Caki2 (cell line): ENCODE measurements around the gene NDUFS6. TPM values are rescaled to one million over a fixed set of nuclear protein-coding genes. Genes with fewer than 3 reads are reported as not detected.
"Not testable (repeated sequence)": the region's sequence is repeated elsewhere in the genome, so short reads cannot be mapped to it uniquely, and the experiment has no call there.

Source experiments
- DNase-seq: peaks from one replicate; pipeline ENCODE4 v3.0.0-alpha.2; 2015; ENCODE audit warnings: low read depth
- in situ Hi-C: cut with HindIII; loops from 2 replicates; pipeline ENCODE4 v1.10.0; 2016; ENCODE audit warnings: low sequenced_read_pairs, low pct_unique_long_range_greater_than_20kb, mixed read lengths
- total RNA-seq: library from RNA; depleted of rRNA; stranded (reverse); fragments of >200 nt; shearing (Covaris generic); gene quantifications from 2 replicates; pipeline ENCODE4 v1.2.3, GENCODE V29; 2014; ENCODE audit warnings: low replicate concordance

NDUFS6 gene
- total RNA-seq, 1 experiment from 2014 or later, result 48.4 TPM

DNA sequence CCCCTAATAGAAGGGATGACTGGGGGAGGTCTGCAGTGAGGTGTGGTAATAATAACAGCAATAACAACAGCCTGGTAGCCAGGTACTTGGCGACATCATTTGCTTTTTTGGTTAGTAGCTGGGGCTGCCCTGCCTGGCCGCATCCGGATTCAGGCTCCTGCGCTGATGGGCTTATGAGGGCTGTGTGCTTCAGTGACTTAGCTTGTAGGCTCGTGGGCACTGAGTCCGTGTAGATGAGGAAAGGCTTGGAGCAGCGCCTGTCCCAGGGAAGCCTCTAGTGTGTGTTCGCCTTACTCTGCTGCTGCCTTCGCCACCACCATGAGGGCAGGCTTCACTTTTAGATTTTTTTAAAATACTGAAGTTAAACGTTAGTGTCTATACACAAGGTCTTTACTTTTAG lies 4.5 kb downstream of the NDUFS6 start:
- in situ Hi-C loops, result no loop called here
- no peak for DNase-seq

DNA sequence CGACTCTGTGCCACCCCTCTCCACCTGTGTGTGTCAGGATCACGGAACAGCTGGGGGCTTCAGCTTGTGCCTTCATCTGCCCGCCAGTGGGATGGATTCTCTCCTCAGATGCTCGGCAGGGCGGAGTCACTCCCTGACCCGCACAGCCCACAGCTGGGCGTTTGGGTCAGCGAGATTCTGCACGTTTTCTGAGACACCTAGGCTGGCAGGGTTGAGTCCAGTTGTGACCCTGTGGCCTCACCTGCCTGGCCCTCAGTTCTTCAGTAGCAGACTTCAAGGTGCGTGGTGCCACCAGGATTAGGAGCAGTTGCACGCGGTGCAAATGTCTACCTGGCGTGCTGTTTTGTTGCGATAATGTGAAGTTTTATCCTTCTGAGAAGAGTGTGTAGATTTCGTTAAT lies 5.0 kb downstream of the NDUFS6 start:
- DNase-seq, result no peak
- in situ Hi-C loops, result no loop called here

DNA sequence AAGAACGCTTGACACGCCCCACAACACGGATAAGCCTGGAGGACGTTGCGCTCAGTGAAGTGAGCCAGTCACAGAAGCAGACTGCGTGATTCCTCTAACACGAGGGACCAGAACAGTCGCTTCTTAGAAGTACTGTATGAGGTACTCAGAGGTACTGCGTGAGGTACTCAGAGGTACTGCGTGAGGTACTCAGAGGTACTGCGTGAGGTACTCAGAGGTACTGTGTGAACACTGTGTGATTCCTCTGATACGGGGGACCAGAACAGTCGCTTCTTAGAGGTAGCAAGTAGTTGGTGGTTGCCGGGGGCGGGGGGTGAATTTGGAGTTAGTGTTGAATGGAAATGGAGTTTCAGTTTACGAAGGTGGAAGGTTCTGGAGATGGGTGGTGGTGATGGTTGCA lies 5.8 kb downstream of the NDUFS6 start:
- no peak for DNase-seq
- in situ Hi-C loops, result no loop called here

DNA sequence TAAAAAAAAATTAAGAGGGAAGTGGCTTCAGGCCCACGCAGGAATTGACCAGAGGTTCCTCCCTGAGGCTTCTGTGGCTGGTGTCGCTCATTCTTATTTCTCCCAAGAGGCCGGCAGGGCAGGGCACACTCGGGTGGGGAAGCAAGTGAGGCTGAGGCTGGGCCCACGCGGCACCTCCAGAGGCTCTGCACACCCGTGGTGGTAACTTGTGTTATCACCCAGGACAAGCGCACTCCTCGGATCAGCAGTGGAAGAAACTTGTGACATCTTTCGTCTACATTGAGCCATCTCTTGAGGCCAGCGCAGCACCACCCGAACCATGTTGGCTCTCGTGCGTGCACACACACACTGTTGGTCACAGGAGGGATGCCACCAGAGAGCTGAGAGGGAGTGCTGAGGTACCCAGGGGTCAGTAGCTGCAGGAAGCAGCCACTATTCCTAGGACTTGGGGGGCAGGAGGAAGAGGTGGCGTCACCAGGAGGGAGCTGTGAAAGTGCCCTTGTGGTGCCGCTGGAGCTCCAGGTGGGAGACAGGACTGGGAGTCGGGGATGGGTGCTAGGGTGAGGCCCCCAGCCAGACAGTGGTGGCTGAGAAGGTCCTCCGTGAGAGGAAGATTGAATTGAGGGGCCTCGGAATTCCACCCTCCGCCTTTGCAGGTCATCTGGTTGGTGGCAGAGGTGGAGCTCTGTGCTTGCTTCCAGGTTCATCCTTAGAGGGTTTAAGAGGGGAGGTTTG lies 6.4 kb downstream of the NDUFS6 start:
- DNase-seq, result no peak
- in situ Hi-C loops, result no loop called here

DNA sequence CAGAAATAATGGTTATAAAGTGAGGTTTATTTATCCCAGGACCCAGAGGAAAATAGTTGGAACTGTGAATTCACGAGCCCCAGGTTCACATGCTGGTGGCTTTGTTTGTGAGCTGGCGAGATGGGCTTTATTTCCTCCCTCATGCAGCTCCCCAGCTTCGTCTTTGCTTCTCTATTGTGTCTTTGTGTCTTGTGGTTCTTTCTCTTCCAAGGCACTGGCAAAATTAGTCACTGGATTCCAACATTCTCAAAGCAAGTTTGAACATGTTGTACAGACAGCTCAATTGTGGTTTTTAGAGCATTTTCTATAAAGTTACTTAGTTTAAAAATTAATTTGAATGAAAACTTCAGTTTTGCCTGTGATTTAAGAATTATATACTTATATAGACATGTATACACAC lies 7.2 kb downstream of the NDUFS6 start:
- in situ Hi-C loops, result no loop called here
- DNase-seq, result no peak

DNA sequence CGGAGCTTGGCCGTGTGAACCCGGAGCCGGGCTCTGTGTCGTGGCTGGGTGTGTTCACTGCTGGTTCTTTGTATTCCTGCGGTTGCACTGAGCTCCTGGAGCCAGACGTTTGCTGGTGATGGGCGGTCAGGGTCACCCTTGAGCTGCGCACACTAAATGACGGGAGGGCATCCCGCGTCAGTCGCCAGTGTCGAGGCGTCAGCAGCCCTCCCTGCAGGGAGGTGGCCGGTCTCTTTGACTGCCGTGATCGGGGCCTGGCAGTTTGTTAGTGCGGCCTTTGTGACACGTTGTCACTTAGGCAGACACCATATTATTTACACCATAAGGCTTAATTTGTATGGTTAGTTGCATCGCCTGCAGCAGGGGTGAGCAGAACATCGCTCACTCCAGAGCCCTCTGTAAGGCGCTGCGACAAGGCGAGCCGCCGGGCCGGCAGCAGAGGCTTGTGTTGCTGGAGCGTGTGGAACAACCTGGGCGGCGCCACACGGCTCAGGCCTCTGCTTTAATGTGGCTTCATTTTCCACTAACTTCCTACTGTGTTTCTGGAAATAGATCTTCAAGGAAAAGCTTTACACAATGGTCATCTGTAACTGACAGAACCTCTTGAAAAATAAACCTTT lies 8.3 kb downstream of the NDUFS6 start:
- no peak for DNase-seq
- in situ Hi-C loops, result no loop called here

DNA sequence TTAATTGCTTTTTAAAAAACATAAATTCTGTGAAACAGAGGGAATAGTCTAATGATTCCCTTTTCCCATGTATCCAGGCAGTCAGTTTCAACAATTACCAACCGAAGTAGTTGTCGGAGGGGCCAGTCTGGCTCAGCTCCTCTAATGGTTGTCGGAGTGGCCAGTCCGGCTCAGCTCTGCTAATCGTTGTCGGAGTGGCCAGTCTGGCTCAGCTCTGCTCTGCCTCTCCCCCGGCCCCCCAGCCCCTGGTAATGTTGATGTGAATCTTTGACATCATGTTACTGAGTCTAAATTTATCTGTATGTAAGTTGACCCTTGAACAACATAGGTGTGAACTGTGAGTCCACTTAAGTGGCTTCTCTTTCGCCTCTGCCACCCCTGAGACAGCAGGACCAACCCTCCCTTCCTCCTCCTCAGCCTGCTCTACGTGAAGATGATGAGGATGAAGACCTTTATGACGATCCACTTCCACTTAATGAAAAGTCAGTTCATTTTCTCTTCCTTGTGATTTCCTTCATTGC lies 9.4 kb downstream of the NDUFS6 start:
- in situ Hi-C loops, result no loop called here

DNA sequence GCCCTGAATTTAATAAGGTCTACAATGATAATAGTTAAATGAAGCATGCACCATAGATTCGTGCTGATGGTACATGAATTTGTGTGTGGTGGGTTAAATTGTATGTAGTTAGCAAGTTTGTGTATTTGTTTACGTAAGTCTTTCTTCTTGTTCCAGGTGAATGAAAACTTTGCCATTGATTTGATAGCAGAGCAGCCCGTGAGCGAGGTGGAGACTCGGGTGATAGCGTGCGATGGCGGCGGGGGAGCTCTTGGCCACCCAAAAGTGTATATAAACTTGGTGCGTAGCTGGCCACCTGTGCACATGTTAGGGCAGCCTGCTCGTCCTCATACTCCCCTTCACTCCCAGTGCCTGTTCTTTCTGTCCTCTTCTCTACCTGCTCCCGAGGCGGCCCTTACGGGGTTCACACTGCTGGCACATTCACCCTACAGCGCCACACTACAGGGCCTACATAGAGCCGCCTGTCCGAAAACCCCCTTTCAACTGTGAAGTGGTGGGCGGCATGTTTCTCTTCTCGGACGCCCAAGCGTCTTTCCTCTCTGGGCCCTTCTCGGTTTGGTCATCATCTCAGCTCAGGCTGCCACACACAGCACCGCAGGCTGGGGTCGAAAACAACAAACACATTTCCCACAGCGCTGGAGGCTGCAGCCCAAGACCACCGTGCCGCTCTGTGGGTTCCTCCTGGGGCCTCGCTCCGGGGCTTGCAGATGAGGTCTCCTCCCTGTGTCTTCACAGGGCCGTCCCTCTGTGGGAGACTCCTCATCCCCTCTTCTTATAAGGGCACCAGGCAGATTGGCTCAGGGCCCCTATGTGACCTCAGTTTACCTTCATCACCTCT lies 13.2 kb downstream of the NDUFS6 start:
- in situ Hi-C loops, result no loop called here
- DNase-seq, result no peak

More for the DNA sequence above, 9.4 kb downstream of the NDUFS6 start:
- no peak for DNase-seq

DNA sequence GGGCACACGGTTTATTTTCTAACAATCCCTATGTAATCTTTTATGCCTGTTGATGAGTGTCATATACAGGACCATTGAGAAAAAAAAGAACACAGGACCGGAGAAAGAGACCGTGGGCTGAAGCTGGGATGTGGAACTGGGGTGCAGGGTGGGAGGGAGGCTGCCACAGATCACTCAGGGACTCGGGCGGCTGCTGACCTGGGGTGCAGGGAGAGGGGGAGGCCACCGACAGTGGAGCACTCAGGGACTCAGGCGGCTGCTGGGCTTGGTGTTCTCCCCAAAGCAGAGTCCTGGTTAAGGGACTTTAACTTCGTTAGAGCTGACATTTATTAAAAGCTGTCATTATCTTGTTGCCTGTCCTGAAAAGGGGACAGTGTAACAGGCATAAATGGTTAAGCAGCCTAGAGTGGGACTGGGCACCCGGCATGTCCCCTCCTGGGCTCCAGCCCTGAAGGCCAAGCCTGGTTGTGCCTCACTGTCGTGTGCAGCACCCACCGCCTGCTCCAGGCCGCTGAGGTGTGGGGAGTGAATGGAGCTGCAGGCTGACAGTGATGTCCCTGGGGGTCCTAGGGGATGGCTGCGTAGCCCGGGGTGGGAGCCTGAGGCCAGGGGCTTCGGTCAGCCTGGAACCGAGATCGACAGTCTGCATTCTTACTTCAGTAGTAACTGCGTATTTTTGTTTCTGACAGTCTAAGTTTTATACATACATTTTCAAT lies 14.0 kb downstream of the NDUFS6 start:
- in situ Hi-C loops, result no loop called here
- DNase-seq, result no peak

DNA sequence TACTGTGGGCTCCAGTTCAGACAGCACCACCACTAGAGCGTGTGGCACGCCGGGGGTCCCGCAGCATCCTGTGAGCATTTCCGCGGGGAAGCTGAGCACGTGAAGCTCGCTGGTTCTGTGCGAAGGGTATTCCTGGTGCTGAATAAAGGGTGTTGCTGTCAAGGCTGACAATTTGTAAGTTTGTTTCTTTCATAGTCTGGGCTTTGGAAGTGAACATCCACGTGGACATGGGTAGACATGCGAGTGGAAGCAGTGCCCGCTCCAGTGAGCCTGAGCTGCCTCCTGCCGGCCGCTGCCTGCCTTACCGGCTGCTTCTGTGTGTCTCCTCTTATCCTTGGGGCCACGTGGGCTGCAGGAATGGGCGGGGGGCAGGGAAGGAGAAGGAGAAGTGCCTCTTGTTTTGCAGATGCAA lies 14.7 kb downstream of the NDUFS6 start:
- DNase-seq, result no peak
- in situ Hi-C loops, result no loop called here

DNA sequence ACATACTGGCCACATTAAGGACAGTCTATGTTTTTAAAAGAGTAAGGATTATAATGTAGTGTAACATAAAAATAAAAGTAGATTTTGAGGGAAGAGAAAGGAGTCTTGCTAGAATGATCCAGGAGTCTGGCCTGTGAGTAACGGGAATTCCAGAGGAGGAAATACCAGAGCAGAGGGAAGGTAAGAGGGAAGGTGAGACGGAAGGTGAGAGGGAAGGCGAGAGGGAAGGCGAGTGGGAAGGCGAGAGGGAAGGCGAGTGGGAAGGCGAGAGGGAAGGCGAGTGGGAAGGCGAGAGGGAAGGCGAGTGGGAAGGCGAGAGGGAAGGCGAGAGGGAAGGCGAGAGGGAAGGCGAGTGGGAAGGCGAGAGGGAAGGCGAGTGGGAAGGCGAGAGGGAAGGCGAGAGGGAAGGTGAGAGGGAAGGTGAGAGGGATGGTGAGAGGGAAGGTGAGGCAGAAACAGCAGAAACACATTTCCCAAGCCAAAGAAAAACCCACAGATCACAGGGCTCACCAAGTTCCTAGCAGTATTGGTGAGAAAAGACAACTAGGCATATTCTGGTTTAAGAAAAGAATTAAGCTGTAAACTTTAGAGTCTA lies 15.4 kb downstream of the NDUFS6 start:
- DNase-seq, in situ Hi-C loops: not testable (repeated sequence)

DNA sequence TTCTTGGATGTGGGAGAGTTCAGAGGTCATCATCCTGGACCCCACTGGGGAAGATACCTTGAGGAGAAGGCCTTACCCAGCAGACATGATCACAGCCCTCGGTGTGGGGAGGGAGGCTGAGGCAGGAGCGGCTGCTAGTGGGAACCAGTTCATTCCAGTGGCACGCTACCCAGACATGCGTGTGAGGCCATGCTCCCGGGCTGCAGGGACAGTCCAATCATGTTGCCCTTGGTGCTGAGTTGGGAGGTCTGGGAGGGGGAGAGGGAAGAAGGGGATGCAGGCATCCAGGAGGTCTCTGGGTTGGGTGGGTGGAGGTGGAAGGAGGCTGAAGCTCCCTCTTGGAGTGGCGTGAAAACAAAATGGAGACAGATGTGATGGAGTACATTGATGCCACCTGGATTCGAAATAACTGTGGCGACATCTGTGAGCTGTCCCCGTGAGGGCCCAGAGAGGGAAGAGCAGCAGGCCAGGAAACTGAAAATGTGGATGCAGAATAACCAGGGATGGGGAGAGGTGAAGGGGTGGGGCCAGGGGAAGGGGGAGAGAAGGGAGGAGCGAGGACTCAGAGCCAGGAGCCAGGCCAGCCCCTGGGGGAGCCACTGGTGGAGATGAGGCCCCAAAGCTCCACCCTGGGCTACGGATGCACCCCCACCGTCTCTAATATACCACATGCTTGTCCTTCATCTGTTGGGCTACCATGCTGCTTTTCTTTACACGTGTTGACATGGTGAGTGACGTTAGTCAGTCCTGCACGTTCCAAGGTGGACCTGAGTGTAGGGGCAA lies 16.2 kb downstream of the NDUFS6 start:
- DNase-seq, result no peak
- in situ Hi-C loops, result no loop called here

DNA sequence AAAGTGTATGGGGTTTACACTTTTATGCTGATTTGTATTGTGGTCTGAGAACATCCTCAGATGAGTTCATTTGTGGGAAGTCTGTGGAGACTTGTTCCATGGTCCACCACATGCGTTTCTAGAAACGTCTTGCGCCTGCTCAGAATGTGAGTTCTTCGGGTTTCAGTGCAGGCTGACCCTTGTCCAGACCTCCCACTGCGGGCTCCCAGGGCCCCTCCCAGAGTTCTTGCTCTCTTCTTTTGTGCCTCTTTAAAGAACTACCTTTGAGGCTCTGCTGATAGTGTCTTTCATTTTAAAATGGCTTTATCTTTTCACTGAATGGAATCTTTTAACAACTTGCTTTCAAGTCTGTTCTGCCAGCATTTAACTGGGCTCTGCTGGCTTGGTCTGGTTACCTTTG lies 17.6 kb downstream of the NDUFS6 start:
- no peak for DNase-seq

DNA sequence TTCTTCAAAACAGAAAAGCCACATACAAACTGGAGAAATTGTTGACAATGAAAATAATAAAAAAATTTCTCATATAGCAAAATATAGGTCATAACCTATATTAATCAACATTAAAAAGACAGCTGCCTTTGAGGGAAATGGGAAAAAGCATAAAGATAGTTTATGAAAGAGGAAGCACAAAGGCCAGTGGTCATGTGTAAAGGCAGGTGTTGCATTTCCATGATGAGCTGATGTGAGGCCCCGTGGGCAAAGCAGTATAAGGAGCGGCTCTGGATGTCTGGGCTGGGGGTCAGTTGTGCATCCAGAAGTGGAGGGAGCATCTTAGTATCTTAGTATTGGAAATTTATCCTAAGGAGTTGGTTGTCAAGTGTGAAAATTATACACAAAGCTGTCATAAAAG lies 18.3 kb downstream of the NDUFS6 start:
- in situ Hi-C loops, result no loop called here

More for the DNA sequence above, 17.6 kb downstream of the NDUFS6 start:
- in situ Hi-C loops, result no loop called here

DNA sequence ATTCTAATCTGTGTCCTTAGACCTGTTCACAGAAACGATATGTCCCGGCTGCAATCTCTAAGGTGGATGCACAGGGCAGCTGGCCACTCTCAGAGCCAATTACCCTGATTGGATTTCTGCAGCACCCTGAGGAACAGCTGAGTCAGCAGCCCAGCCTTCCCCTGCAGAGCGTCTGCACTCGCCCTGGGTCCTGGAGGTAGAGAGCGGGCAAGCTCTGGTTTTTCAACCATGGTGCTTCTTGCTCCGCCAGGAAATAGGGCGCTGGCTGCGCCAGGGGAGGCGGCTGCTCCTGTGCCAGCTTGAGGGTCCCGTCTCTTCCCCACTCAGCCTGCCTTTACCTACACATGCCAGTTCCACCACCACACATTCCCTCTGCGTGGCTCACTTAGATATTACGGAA lies 19.2 kb downstream of the NDUFS6 start:
- no peak for DNase-seq
- in situ Hi-C loops, result no loop called here

More for the DNA sequence above, 18.3 kb downstream of the NDUFS6 start:
- DNase-seq, result no peak

DNA sequence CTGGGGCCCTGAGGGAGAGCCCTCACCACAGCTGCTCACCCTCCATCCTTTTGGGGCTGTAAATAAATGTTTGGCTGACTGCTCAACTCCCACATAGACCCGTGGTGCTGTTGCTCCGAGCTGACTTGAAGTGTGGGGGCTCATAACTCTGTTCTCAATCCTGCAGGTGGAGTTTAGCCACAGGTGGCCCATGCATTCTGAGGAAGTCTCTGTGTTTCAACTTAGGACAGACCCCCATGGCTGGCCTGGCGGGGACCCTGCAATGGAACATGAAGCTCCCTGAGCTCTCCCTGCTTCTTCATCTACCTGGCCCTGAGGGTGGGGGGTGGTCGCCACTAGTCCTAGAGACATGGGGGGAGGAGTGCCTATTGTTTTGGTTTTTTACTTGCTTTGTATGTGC lies 19.7 kb downstream of the NDUFS6 start:
- no peak for DNase-seq
- in situ Hi-C loops, result no loop called here

DNA sequence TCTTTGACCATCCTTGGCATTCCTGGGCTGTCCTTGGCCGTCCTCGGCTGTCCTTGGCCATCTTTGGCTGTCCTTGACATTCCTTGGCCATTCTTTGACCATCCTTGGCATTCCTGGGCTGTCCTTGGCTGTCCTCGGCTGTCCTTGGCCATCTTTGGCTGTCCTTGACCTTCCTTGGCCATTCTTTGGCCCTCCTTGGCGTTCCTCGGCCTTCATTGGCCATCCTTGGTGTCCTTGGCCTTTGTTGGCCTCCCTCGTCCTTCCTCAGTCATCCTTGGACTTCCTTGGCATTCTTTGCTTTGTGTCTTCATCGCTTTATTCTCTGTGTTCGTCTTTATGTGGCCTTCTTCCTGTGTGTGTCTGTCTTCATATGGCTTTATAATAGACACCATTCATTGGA lies 20.7 kb downstream of the NDUFS6 start:
- in situ Hi-C loops, result no loop called here
- DNase-seq, result no peak
